Chondrocyte (in vitro differentiated cells): Measurements from ENCODE around the gene SLC41A3. TPM values are rescaled to one million over a fixed set of nuclear protein-coding genes. Genes with fewer than 3 reads are reported as not detected.
"Not testable (repeated sequence)": the region's sequence is repeated elsewhere in the genome, so short reads cannot be mapped to it uniquely, and the experiment has no call there.

Source experiments
- DNase-seq: peaks from one replicate; pipeline ENCODE4 v3.0.0; 2021; ENCODE audit warnings: mixed read lengths, low spot score
- H3K27ac Mint-ChIP-seq: one replicate; pipeline ENCODE4 v1.8.0; 2021; ENCODE audit warnings: mild to moderate bottlenecking, moderate library complexity, mixed read lengths; ENCODE audit not compliant: unreplicated experiment
- H3K27me3 Mint-ChIP-seq: 2 replicates; pipeline ENCODE4 v1.8.0; 2021; ENCODE audit warnings: low read depth, mixed read lengths
- H3K36me3 Mint-ChIP-seq: 2 replicates; pipeline ENCODE4 v1.8.0; 2021; ENCODE audit warnings: low read depth, mixed read lengths
- H3K4me1 Mint-ChIP-seq: 2 replicates; pipeline ENCODE4 v1.8.0; 2021; ENCODE audit warnings: low read depth, mild to moderate bottlenecking, mixed read lengths
- H3K4me3 Mint-ChIP-seq: one replicate; pipeline ENCODE4 v1.8.0; 2021; ENCODE audit warnings: mild to moderate bottlenecking, moderate library complexity, mixed read lengths; ENCODE audit not compliant: unreplicated experiment
- H3K9me3 Mint-ChIP-seq: 2 replicates; pipeline ENCODE4 v1.8.0; 2021; ENCODE audit warnings: low read depth, mixed read lengths
- CTCF ChIP-seq: fragments of 200-600 bp; sonication (generic); IDR thresholded peaks from 2 replicates; pipeline ENCODE4 v1.5.0; 2021; ENCODE audit warnings: antibody characterized with exemption, mild to moderate bottlenecking, moderate library complexity
- total RNA-seq: library from RNA; stranded (reverse); gene quantifications from 3 replicates; pipeline ENCODE4 v1.2.1, GENCODE V29; 2021

SLC41A3 gene
- total RNA-seq, 1 donor from 2014 or later, result 43.2 TPM

- Mint-ChIP-seq H3K36me3 (peaks cover 2% of the 10 kb centered on the region), H3K27me3 (no peaks in the 10 kb centered on the region), H3K4me3 (no peak overlapping the region), H3K27ac (no peak overlapping the region), H3K9me3 (peaks cover 13% of the 10 kb centered on the region), H3K4me1 (peaks cover under 1% of the 10 kb centered on the region)
- no peak for DNase-seq
- no peak for TF ChIP-seq CTCF
Measured at GRCh38 chr3:126077754-126078153, 6.2 kb downstream of the SLC41A3 start.

GRCh38 chr3:126076140-126076539, 7.8 kb downstream of the SLC41A3 start:
- Mint-ChIP-seq H3K36me3 (peaks cover 4% of the 10 kb centered on the region), H3K4me1 (no peaks in the 10 kb centered on the region), H3K27ac (no peak overlapping the region), H3K27me3 (no peaks in the 10 kb centered on the region), H3K9me3 (peaks cover 17% of the 10 kb centered on the region), H3K4me3 (no peak overlapping the region)
- no peak for DNase-seq
- no peak for TF ChIP-seq CTCF

GRCh38 chr3:126070146-126070545, 13.8 kb downstream of the SLC41A3 start:
- no peak for TF ChIP-seq CTCF
- Mint-ChIP-seq H3K27me3 (no peaks in the 10 kb centered on the region), H3K4me1 (no peaks in the 10 kb centered on the region), H3K9me3 (peaks cover 14% of the 10 kb centered on the region), H3K27ac (no peak overlapping the region), H3K4me3 (no peak overlapping the region), H3K36me3 (peaks cover 10% of the 10 kb centered on the region)
- DNase-seq, result no peak

- no peak for TF ChIP-seq CTCF
- H3K4me3 Mint-ChIP-seq, result no peak overlapping the region
- peaks cover 10% of the 10 kb centered on the region for H3K36me3 Mint-ChIP-seq
- no peaks in the 10 kb centered on the region for H3K4me1 Mint-ChIP-seq
- H3K27me3 Mint-ChIP-seq, result no peaks in the 10 kb centered on the region
- peaks cover 7% of the 10 kb centered on the region for H3K9me3 Mint-ChIP-seq
- H3K27ac Mint-ChIP-seq, result no peak overlapping the region
- DNase-seq, result no peak
Measured at GRCh38 chr3:126067959-126068358, 16.0 kb downstream of the SLC41A3 start.

GRCh38 chr3:126066676-126067075, 17.2 kb downstream of the SLC41A3 start:
- not testable (repeated sequence) for H3K4me3 Mint-ChIP-seq, H3K36me3 Mint-ChIP-seq, DNase-seq, H3K9me3 Mint-ChIP-seq, H3K4me1 Mint-ChIP-seq, H3K27ac Mint-ChIP-seq, H3K27me3 Mint-ChIP-seq

- Mint-ChIP-seq H3K4me1 (no peaks in the 10 kb centered on the region), H3K36me3 (peaks cover 6% of the 10 kb centered on the region), H3K27ac (no peak overlapping the region), H3K9me3 (no peaks in the 10 kb centered on the region), H3K27me3 (no peaks in the 10 kb centered on the region), H3K4me3 (no peak overlapping the region)
- DNase-seq, result no peak
- no peak for TF ChIP-seq CTCF
Measured at GRCh38 chr3:126065876-126066275, 18.0 kb downstream of the SLC41A3 start.
